Activated naive CD4-positive, alpha-beta T cell treated with anti-CD3 and anti-CD28 coated beads, Interleukin-2, amount 50 U/mL, for 72 hours (primary cell): ENCODE measurements around the gene CYP2S1. TPM values are rescaled to one million over a fixed set of nuclear protein-coding genes. Genes with fewer than 3 reads are reported as not detected.
A peak's percentile ranks its signal among the peaks of the same experiment; 100 is the strongest.
"Not testable (repeated sequence)": the region's sequence is repeated elsewhere in the genome, so short reads cannot be mapped to it uniquely, and the experiment has no call there.

Experiments used
- ATAC-seq, 2 donors: fragments of 150-1000 bp; cut with Tn5 transposase; 2 replicates each; pipeline ENCODE4 v1.10.0; 2021; ENCODE audit warnings: mild to moderate bottlenecking in 2 of 2, moderate library complexity in 2 of 2
- DNase-seq, 2 donors: peaks; one replicate each; pipeline ENCODE4 v3.0.0; 2021 to 2022; ENCODE audit warnings: low spot score in 2 of 2
- H3K27ac Mint-ChIP-seq, 2 donors: one replicate each; pipeline ENCODE4 v1.8.0; 2022; ENCODE audit warnings: mild to moderate bottlenecking in 2 of 2, mixed read lengths in 2 of 2
- H3K36me3 Mint-ChIP-seq, 2 donors: one replicate each; pipeline ENCODE4 v1.8.0; 2022; ENCODE audit warnings: mixed read lengths in 2 of 2
- H3K9me3 Mint-ChIP-seq, 2 donors: one replicate each; pipeline ENCODE4 v1.8.0; 2022; ENCODE audit warnings: mixed read lengths in 2 of 2
- total RNA-seq, 2 donors: library from RNA; stranded (reverse); gene quantifications; one replicate each; pipeline ENCODE4 v1.2.3, GENCODE V29; 2022

The CYP2S1 gene
- total RNA-seq, 2 donors from 2014 or later = 0.91 to 2.0 TPM

DNA sequence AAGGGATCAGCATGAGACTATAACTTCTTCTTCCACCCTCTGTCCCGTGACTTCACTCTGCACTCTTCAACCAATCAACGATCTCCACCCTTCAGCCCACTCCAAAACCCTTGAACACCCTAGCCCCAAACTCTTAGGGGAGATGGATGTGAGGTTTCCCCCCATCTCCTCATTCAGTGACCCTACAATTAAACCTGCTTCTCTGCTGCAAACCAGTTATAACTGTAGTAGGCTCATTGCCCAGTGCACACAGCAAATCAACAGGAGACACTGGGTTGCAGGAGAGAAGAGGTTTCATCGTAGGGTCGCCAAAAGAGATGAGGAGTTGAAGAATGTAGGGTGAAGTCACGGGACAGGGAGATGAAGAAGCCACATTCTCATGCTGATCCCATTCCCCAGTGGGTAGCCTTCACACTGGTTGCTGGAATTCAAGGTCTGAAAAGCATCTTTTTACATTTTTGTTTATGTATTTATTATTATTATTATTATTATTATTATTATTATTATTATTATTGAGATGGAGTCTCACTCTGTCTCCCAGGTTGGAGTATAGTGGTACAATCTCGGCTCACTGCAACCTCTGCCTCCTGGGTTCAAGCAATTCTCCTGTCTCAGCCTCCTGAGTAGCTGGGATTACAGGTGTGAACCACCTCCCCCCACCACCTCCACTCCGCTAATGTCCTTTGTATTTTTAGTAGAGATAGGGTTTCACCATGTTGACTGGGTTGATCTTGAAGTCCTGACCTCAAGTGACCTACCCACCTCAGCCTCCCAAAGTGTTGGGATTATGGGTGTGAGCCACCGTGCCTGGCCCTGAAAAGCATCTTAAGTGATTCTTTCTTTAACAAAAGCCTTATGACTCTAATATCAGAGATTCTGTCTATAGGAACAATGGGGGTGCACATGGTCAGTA, 5.8 kb upstream of the CYP2S1 start:
- no peaks in the 10 kb centered on the region for H3K9me3 Mint-ChIP-seq
- DNase-seq (no peak), ATAC-seq (no peak)
- H3K36me3 Mint-ChIP-seq = peaks cover 0 to 1% of the 10 kb centered on the region in 2 donors
- no peak overlapping the region for H3K27ac Mint-ChIP-seq

DNA sequence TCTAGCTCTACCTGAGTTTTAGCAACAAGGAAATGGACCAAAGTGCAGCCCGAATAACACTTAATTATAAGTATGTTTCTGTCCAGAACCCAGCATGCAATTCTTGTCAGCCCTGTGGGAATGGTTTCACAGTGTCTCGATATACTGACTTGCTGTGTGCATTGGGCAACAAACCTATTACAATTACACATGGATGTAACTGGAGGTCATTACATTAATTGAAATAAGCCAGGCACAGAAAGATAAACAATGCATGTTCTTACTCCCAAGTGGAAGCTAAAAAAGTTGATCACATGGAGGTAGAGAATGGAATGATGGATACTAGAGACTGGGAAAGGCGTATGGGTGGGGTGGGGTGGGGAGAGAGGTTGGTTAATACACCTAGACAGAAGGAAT, 5.1 kb upstream of the CYP2S1 start:
- ATAC-seq (no peak), DNase-seq (no peak)
- Mint-ChIP-seq H3K9me3 (no peaks in the 10 kb centered on the region), H3K36me3 (peaks cover 0 to 5% of the 10 kb centered on the region in 2 donors), H3K27ac (no peak overlapping the region)

DNA sequence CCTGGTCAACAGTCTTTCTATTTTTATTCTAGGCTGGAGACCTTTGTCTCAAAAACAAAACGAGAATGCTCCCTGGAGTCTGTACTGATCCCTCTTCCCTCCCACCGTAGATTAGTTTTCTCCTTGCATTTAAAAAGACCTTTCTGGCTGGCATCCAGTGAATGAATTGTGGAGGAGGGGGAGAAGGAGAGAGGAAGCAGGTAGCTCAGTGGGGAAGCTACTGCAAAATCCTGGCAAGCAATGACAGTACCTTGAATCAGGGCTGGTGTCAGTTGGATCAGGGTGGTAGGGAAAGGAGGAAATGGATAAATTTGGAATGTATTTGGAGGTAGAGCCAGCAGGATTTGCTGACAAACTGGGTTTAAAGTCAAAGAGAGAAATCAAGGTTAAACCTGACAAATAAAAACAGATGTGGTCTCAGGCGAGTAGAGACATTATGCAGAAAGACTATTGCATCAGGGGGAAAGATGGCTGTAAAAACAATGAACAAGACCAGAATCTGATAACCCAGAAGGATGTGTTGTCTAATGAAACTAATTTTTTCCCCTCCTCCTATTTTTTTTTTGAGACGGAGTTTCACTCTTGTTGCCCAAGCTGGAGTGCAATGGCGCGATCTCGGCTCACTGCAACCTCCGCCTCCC, 3.5 kb upstream of the CYP2S1 start:
- DNase-seq (no peak), ATAC-seq (no peak)
- H3K36me3 Mint-ChIP-seq = peaks cover 0 to 5% of the 10 kb centered on the region in 2 donors
- H3K27ac Mint-ChIP-seq = no peak overlapping the region
- no peaks in the 10 kb centered on the region for H3K9me3 Mint-ChIP-seq

DNA sequence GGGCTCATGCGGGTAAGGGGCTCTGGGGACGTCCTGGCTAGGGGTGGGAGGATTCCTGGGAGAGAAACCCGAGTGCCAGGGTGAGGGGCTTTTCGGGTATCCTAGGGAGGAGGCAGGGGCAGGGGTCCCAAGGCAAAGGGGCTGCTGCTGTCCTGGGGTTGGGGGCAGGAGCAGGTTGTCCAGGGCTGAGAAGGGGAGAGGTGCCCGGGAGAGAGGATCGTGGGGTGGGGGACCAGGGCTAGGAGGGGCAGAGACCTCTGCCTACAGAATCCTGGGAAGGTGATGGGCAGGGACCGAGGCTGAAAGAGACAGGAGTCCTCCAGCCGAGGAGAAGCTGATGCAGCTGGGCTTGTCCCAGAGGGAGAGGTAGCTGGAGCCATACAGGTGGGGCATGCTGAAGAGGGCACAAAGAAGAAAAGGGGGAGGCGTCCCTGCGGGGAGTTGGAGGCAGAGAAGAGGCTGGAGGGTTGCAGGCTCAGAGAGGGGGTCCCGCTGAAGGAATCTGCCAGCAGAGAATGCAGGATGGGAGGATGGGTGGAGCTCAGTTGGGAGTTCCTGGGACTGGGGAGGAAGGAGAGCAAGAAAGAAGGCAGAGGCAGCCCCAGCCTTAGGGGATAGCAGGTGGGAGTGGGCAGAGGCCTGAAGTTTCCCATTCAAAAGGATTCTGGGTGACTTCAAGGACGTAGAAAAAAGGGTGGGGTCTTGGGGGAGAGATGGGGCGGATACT, 574 bp downstream of the CYP2S1 start:
- DNase-seq = no peak
- peaks cover 0 to 5% of the 10 kb centered on the region in 2 donors for H3K36me3 Mint-ChIP-seq
- H3K27ac Mint-ChIP-seq = peak overlapping the region in 1 of 2 donors; percentile 6
- no peaks in the 10 kb centered on the region for H3K9me3 Mint-ChIP-seq
- ATAC-seq = peak in 1 of 2 donors; percentile 11

DNA sequence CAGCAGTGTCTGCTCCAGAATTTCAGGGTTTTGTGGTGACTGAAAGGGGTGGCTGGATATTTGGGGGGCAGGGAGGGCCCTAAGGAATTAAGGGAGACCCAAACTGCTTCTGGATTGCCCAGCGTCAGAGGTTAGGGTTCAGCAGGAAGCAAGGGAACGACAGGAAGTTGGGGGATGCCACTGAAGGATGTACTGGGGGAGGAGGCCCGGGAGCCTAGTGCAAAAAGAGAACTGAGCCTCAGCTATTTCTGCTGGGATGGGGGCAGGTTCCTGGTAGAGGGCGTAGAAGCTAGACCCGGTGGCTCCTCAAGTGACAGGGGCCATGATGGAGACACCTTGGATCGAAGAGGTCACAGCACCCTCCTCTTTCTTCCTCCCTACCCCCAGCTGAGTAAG, 1.1 kb downstream of the CYP2S1 start:
- no peak for ATAC-seq
- no peaks in the 10 kb centered on the region for H3K9me3 Mint-ChIP-seq

DNA sequence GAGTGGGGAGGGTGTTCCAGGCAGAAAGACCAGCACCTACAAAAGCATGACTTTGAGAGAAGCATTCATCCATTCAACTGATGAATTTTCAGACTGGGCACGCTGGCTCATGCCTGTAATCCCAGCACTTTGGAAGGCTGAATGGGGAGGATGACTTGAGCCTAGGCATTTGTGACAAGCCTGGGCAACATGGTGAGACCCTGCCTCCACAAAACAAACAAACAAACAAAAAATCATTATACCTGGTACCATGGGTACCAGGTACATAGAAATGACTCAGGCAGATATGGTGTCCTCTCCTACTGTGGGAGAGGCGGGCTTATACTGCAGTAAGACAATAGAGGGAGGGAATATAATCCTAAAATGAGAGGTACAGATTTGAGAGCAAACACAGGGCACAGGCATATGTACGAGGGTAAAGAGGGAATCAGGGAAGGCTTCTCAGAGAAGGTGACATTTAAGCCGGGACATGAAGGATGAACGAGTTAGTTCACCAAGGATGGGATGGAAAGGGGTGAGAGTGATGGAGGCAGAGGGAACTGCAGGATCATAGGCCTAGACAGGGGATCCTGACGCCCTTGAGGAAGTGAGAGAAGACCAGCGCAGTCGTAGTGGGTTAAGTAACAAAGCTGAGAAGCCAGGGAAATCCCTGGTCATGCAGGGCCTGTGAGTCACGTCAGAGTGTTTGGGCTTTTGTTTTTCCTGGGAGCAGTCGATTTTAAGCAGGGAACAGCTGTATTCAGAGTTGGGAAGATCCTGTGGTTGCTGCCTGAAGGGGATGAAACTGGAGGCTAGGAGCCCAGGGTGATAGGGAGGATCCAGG, 2.9 kb downstream of the CYP2S1 start:
- H3K36me3 Mint-ChIP-seq = peaks cover 0 to 5% of the 10 kb centered on the region in 2 donors
- ATAC-seq = no peak
- H3K27ac Mint-ChIP-seq = peak overlapping the region in 1 of 2 donors; percentile 8
- DNase-seq = no peak
- no peaks in the 10 kb centered on the region for H3K9me3 Mint-ChIP-seq

More for the DNA sequence above, 1.1 kb downstream of the CYP2S1 start:
- no peak for DNase-seq
- H3K36me3 Mint-ChIP-seq = peaks cover 0 to 5% of the 10 kb centered on the region in 2 donors
- H3K27ac Mint-ChIP-seq = peak overlapping the region in 1 of 2 donors; percentile 6

DNA sequence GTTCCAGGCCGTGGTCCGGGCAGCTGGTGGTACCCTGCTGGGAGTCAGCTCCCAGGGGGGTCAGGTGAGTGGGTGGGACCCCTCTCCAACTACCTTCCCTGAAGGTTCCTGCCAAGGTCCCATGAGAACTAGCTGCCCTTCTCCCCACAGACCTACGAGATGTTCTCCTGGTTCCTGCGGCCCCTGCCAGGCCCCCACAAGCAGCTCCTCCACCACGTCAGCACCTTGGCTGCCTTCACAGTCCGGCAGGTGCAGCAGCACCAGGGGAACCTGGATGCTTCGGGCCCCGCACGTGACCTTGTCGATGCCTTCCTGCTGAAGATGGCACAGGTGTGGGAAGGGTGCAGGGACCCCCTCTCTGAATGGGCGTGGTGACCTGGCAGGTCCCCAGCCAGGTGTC, 5.5 kb downstream of the CYP2S1 start:
- no peaks in the 10 kb centered on the region for H3K36me3 Mint-ChIP-seq
- H3K27ac Mint-ChIP-seq = no peak overlapping the region
- no peak for DNase-seq
- no peaks in the 10 kb centered on the region for H3K9me3 Mint-ChIP-seq
- no peak for ATAC-seq

DNA sequence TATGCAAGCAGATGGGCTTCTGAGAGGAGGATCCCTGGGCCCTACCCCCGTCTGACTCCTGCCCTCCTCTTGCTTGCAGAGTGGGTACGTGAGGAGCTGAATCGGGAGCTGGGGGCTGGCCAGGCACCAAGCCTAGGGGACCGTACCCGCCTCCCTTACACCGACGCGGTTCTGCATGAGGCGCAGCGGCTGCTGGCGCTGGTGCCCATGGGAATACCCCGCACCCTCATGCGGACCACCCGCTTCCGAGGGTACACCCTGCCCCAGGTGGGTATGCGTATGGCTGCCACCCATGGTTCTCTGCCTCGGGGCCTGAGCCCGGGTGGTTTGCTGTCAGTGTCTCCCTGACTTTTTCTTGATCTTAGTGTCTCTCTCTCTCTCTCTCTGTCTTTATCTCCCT, 10.4 kb downstream of the CYP2S1 start:
- no peaks in the 10 kb centered on the region for H3K9me3 Mint-ChIP-seq
- DNase-seq (no peak), ATAC-seq (no peak)
- H3K27ac Mint-ChIP-seq = no peak overlapping the region
- no peaks in the 10 kb centered on the region for H3K36me3 Mint-ChIP-seq

DNA sequence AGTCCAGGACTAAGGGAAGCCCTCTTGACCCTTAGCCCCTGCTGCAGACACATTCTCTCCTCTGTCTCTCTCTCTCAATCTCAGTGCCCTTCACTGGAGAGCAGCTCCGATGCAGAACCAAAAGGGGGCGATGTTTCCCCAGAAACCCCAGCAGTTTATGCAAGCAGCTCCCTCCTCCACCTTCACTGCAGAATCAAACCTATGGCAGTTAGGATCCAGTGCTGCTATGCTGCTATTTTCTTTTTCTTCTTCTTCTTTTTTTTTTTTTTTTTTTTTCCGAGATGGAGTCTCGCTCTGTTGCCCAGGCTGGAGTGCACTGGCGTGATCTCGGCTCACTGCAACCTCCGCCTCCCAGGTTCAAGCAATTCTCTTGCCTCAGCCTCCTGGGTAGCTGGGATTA, 11.3 kb downstream of the CYP2S1 start:
- H3K27ac Mint-ChIP-seq = peak overlapping the region; percentile 3 to 87
- DNase-seq (peak; percentile 74 to 77), ATAC-seq (peak; percentile 98 to 100)
- not testable (repeated sequence) for H3K9me3 Mint-ChIP-seq, H3K36me3 Mint-ChIP-seq

DNA sequence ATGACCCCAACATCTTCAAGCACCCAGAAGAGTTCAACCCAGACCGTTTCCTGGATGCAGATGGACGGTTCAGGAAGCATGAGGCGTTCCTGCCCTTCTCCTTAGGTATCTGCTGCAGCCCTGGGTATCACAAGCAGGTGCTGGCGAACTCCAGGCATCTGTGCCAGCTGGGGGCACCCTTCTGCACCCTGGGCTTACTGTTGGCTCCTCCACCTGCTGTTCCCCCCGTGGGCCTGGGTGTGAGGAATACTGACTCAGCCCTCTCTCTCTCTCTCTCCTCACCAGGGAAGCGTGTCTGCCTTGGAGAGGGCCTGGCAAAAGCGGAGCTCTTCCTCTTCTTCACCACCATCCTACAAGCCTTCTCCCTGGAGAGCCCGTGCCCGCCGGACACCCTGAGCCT, 13.0 kb downstream of the CYP2S1 start:
- no peaks in the 10 kb centered on the region for H3K36me3 Mint-ChIP-seq
- H3K27ac Mint-ChIP-seq = no peak overlapping the region
- no peak for DNase-seq
- H3K9me3 Mint-ChIP-seq = no peaks in the 10 kb centered on the region
- ATAC-seq = no peak

DNA sequence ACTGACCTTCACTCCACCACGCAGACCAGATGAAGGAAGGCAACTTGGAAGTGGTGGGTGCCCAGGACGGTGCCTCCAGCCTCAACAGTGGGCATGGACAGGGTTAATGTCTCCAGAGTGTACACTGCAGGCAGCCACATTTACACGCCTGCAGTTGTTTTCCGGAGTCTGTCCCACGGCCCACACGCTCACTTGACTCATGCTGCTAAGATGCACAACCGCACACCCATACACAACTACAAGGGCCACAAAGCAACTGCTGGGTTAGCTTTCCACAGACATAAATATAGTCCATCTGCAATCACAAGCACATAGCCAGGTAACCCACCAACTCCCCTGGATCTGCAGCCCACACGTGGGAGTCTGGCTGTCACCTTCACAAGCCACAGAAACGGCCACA, 13.4 kb downstream of the CYP2S1 start:
- Mint-ChIP-seq H3K36me3 (no peaks in the 10 kb centered on the region), H3K9me3 (no peaks in the 10 kb centered on the region), H3K27ac (no peak overlapping the region)
- ATAC-seq = no peak
- DNase-seq = no peak

DNA sequence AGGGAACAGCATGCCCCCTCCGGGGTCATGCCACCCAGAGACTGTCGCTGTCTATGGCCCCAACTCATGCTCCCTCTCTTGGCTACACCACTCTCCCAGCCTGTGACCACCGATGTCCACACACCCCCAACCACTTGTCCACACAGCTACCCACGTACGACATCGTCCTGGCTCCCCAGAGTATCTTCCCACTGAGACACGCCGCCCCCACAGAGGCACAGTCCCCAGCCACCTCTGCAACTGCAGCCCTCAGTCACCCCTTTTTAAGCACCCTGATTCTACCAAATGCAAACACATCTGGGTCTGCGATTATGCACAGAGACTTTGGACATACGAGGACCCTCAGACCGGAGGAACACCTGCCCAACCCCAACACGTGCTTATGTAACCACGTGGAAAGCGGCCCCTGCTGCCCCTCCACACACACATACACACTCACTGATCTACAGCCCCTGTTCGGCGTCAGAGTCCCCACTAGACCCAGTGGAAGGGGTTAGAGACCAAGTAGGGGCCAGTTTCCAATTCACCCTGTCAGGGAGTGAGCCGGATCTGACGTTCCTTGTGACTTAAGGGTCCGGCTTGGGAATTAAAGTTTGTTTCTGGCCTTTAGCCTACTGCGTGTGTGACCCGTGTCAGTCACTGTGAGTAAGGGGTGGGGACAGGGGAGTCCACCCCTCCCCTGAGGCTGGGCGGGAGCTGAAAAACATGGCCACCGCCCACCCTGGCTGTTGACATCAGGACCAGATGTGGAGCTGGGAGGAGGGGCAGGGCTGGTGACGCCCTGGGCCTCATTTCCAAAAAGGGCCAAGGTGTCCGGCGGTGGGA, 14.1 kb downstream of the CYP2S1 start:
- H3K9me3 Mint-ChIP-seq = no peaks in the 10 kb centered on the region
- peak overlapping the region in 1 of 2 donors; percentile 24 for H3K27ac Mint-ChIP-seq
- no peaks in the 10 kb centered on the region for H3K36me3 Mint-ChIP-seq
- DNase-seq (no peak), ATAC-seq (no peak)

DNA sequence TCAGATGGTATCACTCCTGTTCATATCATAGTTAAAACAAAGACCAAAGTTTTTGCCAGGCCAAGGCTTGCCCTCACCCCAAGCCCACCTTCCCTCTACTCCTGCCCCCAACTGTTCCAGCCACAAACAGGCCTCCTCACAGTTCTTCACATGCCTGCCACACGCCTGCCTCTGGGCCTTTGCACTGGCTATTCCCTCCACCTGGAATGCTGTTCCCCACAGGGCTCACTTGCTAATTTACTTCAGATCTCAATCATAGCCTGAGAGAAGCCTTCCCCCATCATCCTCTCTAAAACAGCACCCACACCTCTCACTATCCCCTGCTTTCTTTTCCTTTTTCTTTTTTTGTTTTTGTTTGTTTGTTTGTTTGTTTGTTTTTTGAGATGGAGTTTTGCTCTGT, 21.1 kb downstream of the CYP2S1 start:
- ATAC-seq = no peak
- no peak for DNase-seq
- no peaks in the 10 kb centered on the region for H3K9me3 Mint-ChIP-seq
- H3K27ac Mint-ChIP-seq = no peak overlapping the region
- no peaks in the 10 kb centered on the region for H3K36me3 Mint-ChIP-seq

DNA sequence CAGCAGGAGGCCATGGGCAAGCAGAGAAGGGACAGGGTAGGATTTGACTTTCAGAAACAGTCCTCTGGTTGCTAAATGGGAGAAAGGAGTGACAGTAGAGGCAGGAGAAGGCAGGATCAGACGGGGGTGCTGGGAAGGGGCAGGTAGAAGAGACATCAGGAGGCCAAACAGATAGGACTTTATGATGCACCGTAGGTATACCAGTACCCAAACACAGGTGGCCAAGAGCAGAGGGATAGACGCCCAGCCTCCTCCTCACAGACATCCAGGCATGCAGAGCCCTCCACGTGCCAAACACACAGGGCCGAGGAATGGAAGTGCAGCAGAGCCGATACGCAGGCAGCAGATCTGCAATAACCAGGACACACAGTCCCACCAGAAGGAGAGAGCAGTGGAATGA, 24.7 kb downstream of the CYP2S1 start:
- Mint-ChIP-seq H3K27ac (no peak overlapping the region), H3K36me3 (no peaks in the 10 kb centered on the region), H3K9me3 (no peaks in the 10 kb centered on the region)
- no peak for ATAC-seq
- no peak for DNase-seq

DNA sequence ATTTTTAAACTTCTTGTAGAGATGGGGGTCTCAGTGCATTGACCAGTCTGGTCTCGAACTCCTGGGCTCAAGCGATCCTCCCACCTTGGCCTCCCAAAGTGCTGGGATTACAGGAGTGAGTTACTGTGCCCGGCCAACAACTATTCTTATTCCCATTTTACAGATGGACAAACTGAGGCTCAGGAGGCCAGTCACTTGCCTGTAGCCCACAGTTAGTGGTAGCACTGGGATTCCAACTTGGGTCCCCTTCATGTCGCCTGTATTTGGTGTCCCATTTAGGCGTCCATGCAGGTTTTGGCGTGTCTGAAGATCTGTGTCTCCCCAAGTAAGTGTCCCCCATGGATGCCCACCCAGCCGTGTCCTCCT, 25.2 kb downstream of the CYP2S1 start:
- no peak for ATAC-seq
- Mint-ChIP-seq H3K27ac (no peak overlapping the region), H3K9me3 (no peaks in the 10 kb centered on the region), H3K36me3 (no peaks in the 10 kb centered on the region)
- DNase-seq = no peak
